Measurements from ENCODE around the gene ICE1.

Gene ICE1

DNA sequence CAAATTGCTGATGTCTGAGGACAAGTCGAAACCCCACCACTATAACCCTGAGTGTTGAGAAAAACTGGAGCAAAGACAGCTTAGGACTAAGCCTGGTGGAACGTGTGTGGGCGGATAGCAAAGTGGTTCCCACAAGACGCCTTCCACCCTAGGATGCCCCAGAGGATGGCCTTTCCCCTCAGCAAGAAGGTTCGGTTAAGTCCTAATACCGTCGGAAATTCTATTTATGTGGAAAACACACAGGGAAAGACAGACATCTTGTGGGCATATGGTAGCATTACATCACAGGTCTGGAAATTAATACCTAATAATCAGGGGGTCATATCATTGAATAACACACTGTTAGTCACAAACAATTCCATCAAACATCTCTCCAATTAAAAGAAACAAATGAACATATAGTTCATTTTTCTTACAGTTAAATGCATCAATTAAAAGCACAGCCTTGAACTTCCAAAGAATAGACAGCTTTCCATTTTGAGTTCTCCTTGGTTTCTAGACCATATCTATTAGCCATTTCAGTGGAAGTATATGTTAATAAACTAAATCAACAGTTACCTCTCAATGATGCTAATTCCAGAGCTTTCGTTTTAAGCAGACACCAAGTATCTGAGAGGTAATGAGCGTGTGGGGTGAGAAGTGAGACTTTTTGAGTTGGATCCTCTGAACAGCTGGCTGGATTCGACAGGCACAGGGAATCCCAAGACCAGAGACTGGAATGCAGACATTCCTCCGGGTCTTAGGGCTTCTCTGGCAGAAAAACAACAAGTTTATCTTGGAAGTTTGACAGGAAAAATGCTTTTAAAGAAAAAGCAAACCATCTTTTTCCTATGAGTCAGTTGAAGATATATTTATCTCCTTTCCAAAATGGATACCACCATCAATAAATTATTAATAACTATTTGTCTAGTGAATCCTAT, 2.9 kb upstream of the ICE1 start:
- peaks cover 22% of the 10 kb centered on the region in 2 donors for H3K4me1 ChIP-seq (ENCODE audit: control insufficient read depth in 2 of 2, insufficient read depth in 2 of 2, low read length in 2 of 2)
- no peak overlapping the region for H3K27ac ChIP-seq (ENCODE audit: low read depth in 2 of 2, low read length in 2 of 2)
- H3K27me3 ChIP-seq (ENCODE audit: control insufficient read depth in 2 of 2, insufficient read depth in 2 of 2, low read length in 2 of 2) = no peaks in the 10 kb centered on the region
- peak overlapping the region; percentile 13 to 40 for H3K4me3 ChIP-seq (ENCODE audit: low read length in 2 of 2)
- no peaks in the 10 kb centered on the region for H3K36me3 ChIP-seq (ENCODE audit: control insufficient read depth in 2 of 2, insufficient read depth in 2 of 2, low read length in 2 of 2)
- no peaks in the 10 kb centered on the region for H3K9me3 ChIP-seq (ENCODE audit: control insufficient read depth in 2 of 2, low read length in 2 of 2)
- H3K9ac ChIP-seq (ENCODE audit: low read depth in 1 of 2, low read length in 2 of 2) = peak overlapping the region in 1 of 2 donors; percentile 51

DNA sequence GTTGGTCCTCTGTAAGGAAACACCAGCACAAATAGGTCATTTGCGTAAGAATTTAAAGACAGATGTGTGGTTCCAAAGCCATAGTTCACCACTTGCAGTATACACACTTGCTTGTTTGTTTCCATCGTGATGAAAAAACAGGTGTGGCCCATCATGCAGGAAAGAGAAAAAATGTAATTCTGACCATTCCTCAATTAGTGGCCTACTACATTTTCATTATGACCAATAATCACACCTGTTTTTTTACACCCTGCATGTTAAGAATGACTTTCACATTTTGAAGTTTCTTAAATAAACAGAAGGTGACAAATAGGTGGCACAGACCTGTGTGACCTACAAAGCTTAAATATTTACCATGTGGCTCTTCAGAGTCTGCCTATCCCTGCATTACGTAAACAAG, 2.2 kb upstream of the ICE1 start:
- Histone ChIP-seq H3K9me3 (ENCODE audit: control insufficient read depth in 2 of 2, low read length in 2 of 2) (no peaks in the 10 kb centered on the region), H3K4me3 (ENCODE audit: low read length in 2 of 2) (no peak overlapping the region), H3K4me1 (ENCODE audit: control insufficient read depth in 2 of 2, insufficient read depth in 2 of 2, low read length in 2 of 2) (peaks cover 22 to 26% of the 10 kb centered on the region in 2 donors), H3K36me3 (ENCODE audit: control insufficient read depth in 2 of 2, insufficient read depth in 2 of 2, low read length in 2 of 2) (no peaks in the 10 kb centered on the region), H3K9ac (ENCODE audit: low read depth in 1 of 2, low read length in 2 of 2) (no peak overlapping the region), H3K27me3 (ENCODE audit: control insufficient read depth in 2 of 2, insufficient read depth in 2 of 2, low read length in 2 of 2) (no peaks in the 10 kb centered on the region), H3K27ac (ENCODE audit: low read depth in 2 of 2, low read length in 2 of 2) (no peak overlapping the region)

- peak overlapping the region; percentile 98 to 99 for H3K27ac ChIP-seq (ENCODE audit: low read depth in 2 of 2, low read length in 2 of 2)
- H3K27me3 ChIP-seq (ENCODE audit: control insufficient read depth in 2 of 2, insufficient read depth in 2 of 2, low read length in 2 of 2) = no peaks in the 10 kb centered on the region
- H3K9me3 ChIP-seq (ENCODE audit: control insufficient read depth in 2 of 2, low read length in 2 of 2) = no peaks in the 10 kb centered on the region
- H3K4me3 ChIP-seq (ENCODE audit: low read length in 2 of 2) = peak overlapping the region; percentile 85 to 90
- no peaks in the 10 kb centered on the region for H3K36me3 ChIP-seq (ENCODE audit: control insufficient read depth in 2 of 2, insufficient read depth in 2 of 2, low read length in 2 of 2)
- peak overlapping the region; percentile 72 for H3K9ac ChIP-seq (ENCODE audit: low read depth in 1 of 2, low read length in 2 of 2)
- peaks cover 22 to 26% of the 10 kb centered on the region in 2 donors for H3K4me1 ChIP-seq (ENCODE audit: control insufficient read depth in 2 of 2, insufficient read depth in 2 of 2, low read length in 2 of 2)
Observed at GRCh38 chr5:5421149-5421960, 1.1 kb upstream of the ICE1 start.

GRCh38 chr5:5422819-5423515, 490 bp downstream of the ICE1 start:
- H3K27me3 ChIP-seq (ENCODE audit: control insufficient read depth in 2 of 2, insufficient read depth in 2 of 2, low read length in 2 of 2) = no peaks in the 10 kb centered on the region
- H3K9ac ChIP-seq (ENCODE audit: low read depth in 1 of 2, low read length in 2 of 2) = peak overlapping the region; percentile 77 to 83
- H3K4me1 ChIP-seq (ENCODE audit: control insufficient read depth in 2 of 2, insufficient read depth in 2 of 2, low read length in 2 of 2) = peaks cover 22 to 26% of the 10 kb centered on the region in 2 donors
- peak overlapping the region; percentile 98 to 99 for H3K27ac ChIP-seq (ENCODE audit: low read depth in 2 of 2, low read length in 2 of 2)
- H3K36me3 ChIP-seq (ENCODE audit: control insufficient read depth in 2 of 2, insufficient read depth in 2 of 2, low read length in 2 of 2) = no peaks in the 10 kb centered on the region
- H3K9me3 ChIP-seq (ENCODE audit: control insufficient read depth in 2 of 2, low read length in 2 of 2) = no peaks in the 10 kb centered on the region
- H3K4me3 ChIP-seq (ENCODE audit: low read length in 2 of 2) = peak overlapping the region; percentile 85 to 90

GRCh38 chr5:5423586-5423985, 1.1 kb downstream of the ICE1 start:
- Histone ChIP-seq H3K4me1 (ENCODE audit: control insufficient read depth in 2 of 2, insufficient read depth in 2 of 2, low read length in 2 of 2) (peaks cover 22 to 26% of the 10 kb centered on the region in 2 donors), H3K27me3 (ENCODE audit: control insufficient read depth in 2 of 2, insufficient read depth in 2 of 2, low read length in 2 of 2) (no peaks in the 10 kb centered on the region), H3K36me3 (ENCODE audit: control insufficient read depth in 2 of 2, insufficient read depth in 2 of 2, low read length in 2 of 2) (no peaks in the 10 kb centered on the region), H3K9ac (ENCODE audit: low read depth in 1 of 2, low read length in 2 of 2) (peak overlapping the region; percentile 77 to 83), H3K27ac (ENCODE audit: low read depth in 2 of 2, low read length in 2 of 2) (no peak overlapping the region), H3K4me3 (ENCODE audit: low read length in 2 of 2) (peak overlapping the region; percentile 85 to 90), H3K9me3 (ENCODE audit: control insufficient read depth in 2 of 2, low read length in 2 of 2) (no peaks in the 10 kb centered on the region)

GRCh38 chr5:5424736-5425135, 2.3 kb downstream of the ICE1 start:
- peaks cover 0 to 3% of the 10 kb centered on the region in 2 donors for H3K36me3 ChIP-seq (ENCODE audit: control insufficient read depth in 2 of 2, insufficient read depth in 2 of 2, low read length in 2 of 2)
- H3K27ac ChIP-seq (ENCODE audit: low read depth in 2 of 2, low read length in 2 of 2) = no peak overlapping the region
- no peaks in the 10 kb centered on the region for H3K9me3 ChIP-seq (ENCODE audit: control insufficient read depth in 2 of 2, low read length in 2 of 2)
- no peak overlapping the region for H3K9ac ChIP-seq (ENCODE audit: low read depth in 1 of 2, low read length in 2 of 2)
- no peak overlapping the region for H3K4me3 ChIP-seq (ENCODE audit: low read length in 2 of 2)
- H3K4me1 ChIP-seq (ENCODE audit: control insufficient read depth in 2 of 2, insufficient read depth in 2 of 2, low read length in 2 of 2) = peaks cover 22 to 26% of the 10 kb centered on the region in 2 donors
- H3K27me3 ChIP-seq (ENCODE audit: control insufficient read depth in 2 of 2, insufficient read depth in 2 of 2, low read length in 2 of 2) = no peaks in the 10 kb centered on the region

DNA sequence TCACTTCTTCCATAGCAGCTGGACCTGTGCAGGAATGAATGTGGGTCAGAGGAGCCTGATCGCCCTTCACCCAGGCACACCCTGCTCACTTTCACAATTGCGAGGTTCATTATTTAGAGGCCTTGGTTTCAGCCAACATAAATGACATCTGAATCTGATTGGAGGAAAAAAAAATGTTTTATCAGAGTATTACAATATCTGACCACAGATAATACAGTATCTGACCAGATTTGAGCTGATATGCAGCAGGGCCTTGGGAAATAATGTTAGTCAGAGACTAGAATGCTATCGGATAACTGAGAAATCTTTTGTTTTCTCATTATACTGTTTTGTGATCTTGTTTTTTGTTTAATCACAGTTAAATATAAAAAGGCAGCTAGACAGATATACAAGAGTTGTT, 7.7 kb downstream of the ICE1 start:
- Histone ChIP-seq H3K27ac (ENCODE audit: low read depth in 2 of 2, low read length in 2 of 2) (no peak overlapping the region), H3K9ac (ENCODE audit: low read depth in 1 of 2, low read length in 2 of 2) (no peak overlapping the region), H3K27me3 (ENCODE audit: control insufficient read depth in 2 of 2, insufficient read depth in 2 of 2, low read length in 2 of 2) (no peaks in the 10 kb centered on the region), H3K4me1 (ENCODE audit: control insufficient read depth in 2 of 2, insufficient read depth in 2 of 2, low read length in 2 of 2) (no peaks in the 10 kb centered on the region), H3K36me3 (ENCODE audit: control insufficient read depth in 2 of 2, insufficient read depth in 2 of 2, low read length in 2 of 2) (peaks cover 0 to 3% of the 10 kb centered on the region in 2 donors), H3K9me3 (ENCODE audit: control insufficient read depth in 2 of 2, low read length in 2 of 2) (no peaks in the 10 kb centered on the region), H3K4me3 (ENCODE audit: low read length in 2 of 2) (no peak overlapping the region)

DNA sequence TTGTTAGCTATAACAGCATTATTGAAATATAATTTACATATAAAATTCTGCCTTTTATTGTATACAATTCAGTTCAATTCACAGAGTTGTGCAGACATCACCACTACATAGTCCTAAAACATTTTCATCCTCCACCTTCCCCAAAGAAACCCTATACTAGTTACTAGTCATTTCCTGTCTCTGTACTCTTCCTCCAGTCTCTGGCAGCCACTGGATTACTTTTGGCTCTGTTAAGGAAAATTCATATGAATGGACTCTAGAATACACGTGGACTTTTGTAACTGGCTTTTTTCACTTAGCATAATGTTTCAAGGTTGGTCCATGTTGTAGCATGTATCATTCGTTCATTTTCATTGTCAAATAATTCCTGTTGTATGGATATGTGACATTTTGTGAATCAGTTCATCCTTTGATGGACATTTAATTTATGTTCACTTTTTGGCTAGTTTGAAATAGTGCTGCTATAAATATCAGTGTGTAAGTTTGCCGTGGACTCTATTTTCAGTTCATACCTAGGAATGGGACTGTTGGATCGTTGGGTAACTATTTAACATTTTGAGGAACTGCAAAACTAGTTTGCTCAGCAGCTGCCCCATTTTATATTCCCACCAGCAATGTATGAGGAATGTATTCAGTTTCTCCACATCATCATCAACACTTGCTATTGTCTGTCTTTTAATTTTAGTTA, 9.7 kb downstream of the ICE1 start:
- Histone ChIP-seq H3K9ac (ENCODE audit: low read depth in 1 of 2, low read length in 2 of 2) (no peak overlapping the region), H3K4me3 (ENCODE audit: low read length in 2 of 2) (no peak overlapping the region), H3K27me3 (ENCODE audit: control insufficient read depth in 2 of 2, insufficient read depth in 2 of 2, low read length in 2 of 2) (no peaks in the 10 kb centered on the region), H3K4me1 (ENCODE audit: control insufficient read depth in 2 of 2, insufficient read depth in 2 of 2, low read length in 2 of 2) (no peaks in the 10 kb centered on the region), H3K27ac (ENCODE audit: low read depth in 2 of 2, low read length in 2 of 2) (no peak overlapping the region), H3K36me3 (ENCODE audit: control insufficient read depth in 2 of 2, insufficient read depth in 2 of 2, low read length in 2 of 2) (peaks cover 0 to 3% of the 10 kb centered on the region in 2 donors), H3K9me3 (ENCODE audit: control insufficient read depth in 2 of 2, low read length in 2 of 2) (no peaks in the 10 kb centered on the region)

GRCh38 chr5:5436203-5436760, 13.8 kb downstream of the ICE1 start:
- H3K27me3 ChIP-seq (ENCODE audit: control insufficient read depth in 2 of 2, insufficient read depth in 2 of 2, low read length in 2 of 2) = no peaks in the 10 kb centered on the region
- H3K36me3 ChIP-seq (ENCODE audit: control insufficient read depth in 2 of 2, insufficient read depth in 2 of 2, low read length in 2 of 2) = peaks cover 0 to 2% of the 10 kb centered on the region in 2 donors
- H3K27ac ChIP-seq (ENCODE audit: low read depth in 2 of 2, low read length in 2 of 2) = no peak overlapping the region
- no peak overlapping the region for H3K4me3 ChIP-seq (ENCODE audit: low read length in 2 of 2)
- no peak overlapping the region for H3K9ac ChIP-seq (ENCODE audit: low read depth in 1 of 2, low read length in 2 of 2)
- H3K9me3 ChIP-seq (ENCODE audit: control insufficient read depth in 2 of 2, low read length in 2 of 2) = no peaks in the 10 kb centered on the region
- H3K4me1 ChIP-seq (ENCODE audit: control insufficient read depth in 2 of 2, insufficient read depth in 2 of 2, low read length in 2 of 2) = no peaks in the 10 kb centered on the region

Data from mucosa of rectum (tissue), 2 donors.